K562 (cell line): Measurements from ENCODE around the gene CHSY1. TPM values are rescaled to one million over a fixed set of nuclear protein-coding genes. Genes with fewer than 3 reads are reported as not detected.
A peak's percentile ranks its signal among the peaks of the same experiment; 100 is the strongest.

Experiments used
- GATAD2A ChIP-seq: fragments of 450-650 bp; IDR thresholded peaks from 2 replicates; pipeline ENCODE4 v1.6.1; 2017
- JUN ChIP-seq, 2 experiments: sonication (generic) in 1 of 2; formaldehyde crosslinking in 1 of 2; IDR thresholded peaks; 2 replicates each; pipeline versions ENCODE4 v1.6.1 to v1.8.0; 2012 to 2022; ENCODE audit warnings: borderline replicate concordance in 2 of 2, mild to moderate bottlenecking in 2 of 2, improper control_type of control experiment in 1 of 2, low read depth in 1 of 2, low read length in 1 of 2, missing genetic modification reagents in 1 of 2
- KLF16 ChIP-seq: IDR thresholded peaks from 2 replicates; pipeline ENCODE4 v1.6.1; 2016; ENCODE audit warnings: antibody characterized with exemption
- POLR2A ChIP-seq: fragments of 450-650 bp; conservative IDR thresholded peaks from 2 replicates; pipeline ENCODE4 v1.6.1; 2016
- RFX5 ChIP-seq: IDR thresholded peaks from 2 replicates; pipeline ENCODE4 v1.6.1; 2011; ENCODE audit warnings: low read depth, mild to moderate bottlenecking, improper control_type of control experiment, low read length
- RFX7 ChIP-seq: fragments of 250-450 bp; sonication (Bioruptor Pico); IDR thresholded peaks from 2 replicates; pipeline ENCODE4 v1.5.1; 2021; ENCODE audit warnings: mild to moderate bottlenecking
- SP1 ChIP-seq: sonication (generic); formaldehyde crosslinking; IDR thresholded peaks from 2 replicates; pipeline ENCODE4 v1.8.1; 2022; ENCODE audit warnings: mild to moderate bottlenecking, missing genetic modification reagents
- SPI1 ChIP-seq: IDR thresholded peaks from 2 replicates; pipeline ENCODE4 v1.6.1; 2011; ENCODE audit warnings: low read depth, low read length, control low read depth, borderline replicate concordance
- ZNF444 ChIP-seq: fragments of 250-450 bp; sonication (Bioruptor Pico); IDR thresholded peaks from 2 replicates; pipeline ENCODE4 v1.4.0; 2020; ENCODE audit warnings: mild to moderate bottlenecking, moderate library complexity
- ZNF445 ChIP-seq: fragments of 250-450 bp; sonication (Bioruptor Pico); IDR thresholded peaks from 2 replicates; pipeline ENCODE4 v1.4.0; 2020; ENCODE audit warnings: low read depth, mild to moderate bottlenecking, moderate library complexity
- ZNF584 ChIP-seq: fragments of 200-800 bp; sonication (Bioruptor generic); IDR thresholded peaks from 2 replicates; pipeline ENCODE4 v1.6.1; 2016; ENCODE audit warnings: low read depth, mild to moderate bottlenecking, missing genetic modification characterization, missing compliant biosample characterization
- polyA plus RNA-seq, 8 experiments: library from polyadenylated mRNA; depleted of rRNA in 4 of 8; stranded (reverse) in 5 of 8; unstranded in 3 of 8; fragments of >200 nt; fragmentation: Nextera tagmentation in 2 of 8; fragmentation: Illumina TruSeq in 1 of 8; extraction: Ambion mirVana in 2 of 8; extraction: Trizol in 1 of 8; gene quantifications; 2 replicates each; pipeline versions ENCODE4 v1.2.1 to v1.2.3, GENCODE V29; 2011 to 2014; ENCODE audit warnings: inconsistent platforms in 1 of 8, missing spikeins in 1 of 8
- total RNA-seq, 7 experiments: library from RNA; depleted of rRNA in 6 of 7; stranded (reverse); fragments of >200 nt in 6 of 7; fragmentation: Illumina TruSeq in 2 of 7; extraction: Trizol in 2 of 7; gene quantifications; 2 replicates each; pipeline versions ENCODE4 v1.2.1 to v1.2.3, GENCODE V29; 2011 to 2021; ENCODE audit warnings: low replicate concordance in 1 of 7
- TF ChIP-seq, protein P1 (sequence below), 2 experiments: fragments of 150-350 bp in 1 of 2; IDR thresholded peaks; 2 replicates each; pipeline ENCODE4 v1.6.1; 2012 to 2016; ENCODE audit warnings: low read depth in 2 of 2, low read length in 2 of 2, mild to moderate bottlenecking in 1 of 2, moderate library complexity in 1 of 2
- TF ChIP-seq, protein P2 (sequence below), 2 experiments: fragments of 200-800 bp in 1 of 2; sonication (Bioruptor generic) in 1 of 2; sonication (generic) in 1 of 2; formaldehyde crosslinking in 1 of 2; IDR thresholded peaks in 1 of 2; conservative IDR thresholded peaks in 1 of 2; 2 replicates each; pipeline versions ENCODE4 v1.5.0 to v1.6.1; 2016 to 2020; ENCODE audit warnings: missing compliant biosample characterization in 1 of 2, missing genetic modification characterization in 1 of 2, missing genetic modification reagents in 1 of 2
- TF ChIP-seq, protein P3 (sequence below), 3 experiments: fragments of 200-800 bp in 1 of 3; fragments of 250-450 bp in 1 of 3; fragments of 450-650 bp in 1 of 3; sonication (Bioruptor Pico) in 1 of 3; sonication (Bioruptor generic) in 1 of 3; formaldehyde crosslinking in 1 of 3; IDR thresholded peaks; 2 replicates each; pipeline versions ENCODE4 v1.6.1 to v1.8.0; 2016 to 2022; ENCODE audit warnings: mild to moderate bottlenecking in 2 of 3, missing genetic modification characterization in 2 of 3, missing compliant biosample characterization in 1 of 3, moderate library complexity in 1 of 3
- TF ChIP-seq, protein P4 (sequence below): fragments of 450-650 bp; IDR thresholded peaks from 2 replicates; pipeline ENCODE4 v1.6.1; 2014; ENCODE audit warnings: low read depth, mild to moderate bottlenecking, moderate library complexity, borderline replicate concordance

Gene CHSY1
- total and polyA plus RNA-seq, 9 of the 15 experiments (the other 6 are each of a cell fraction or from before 2014, with no cell fraction given) = 7.0 to 16.4 (median 13.4) TPM

DNA sequence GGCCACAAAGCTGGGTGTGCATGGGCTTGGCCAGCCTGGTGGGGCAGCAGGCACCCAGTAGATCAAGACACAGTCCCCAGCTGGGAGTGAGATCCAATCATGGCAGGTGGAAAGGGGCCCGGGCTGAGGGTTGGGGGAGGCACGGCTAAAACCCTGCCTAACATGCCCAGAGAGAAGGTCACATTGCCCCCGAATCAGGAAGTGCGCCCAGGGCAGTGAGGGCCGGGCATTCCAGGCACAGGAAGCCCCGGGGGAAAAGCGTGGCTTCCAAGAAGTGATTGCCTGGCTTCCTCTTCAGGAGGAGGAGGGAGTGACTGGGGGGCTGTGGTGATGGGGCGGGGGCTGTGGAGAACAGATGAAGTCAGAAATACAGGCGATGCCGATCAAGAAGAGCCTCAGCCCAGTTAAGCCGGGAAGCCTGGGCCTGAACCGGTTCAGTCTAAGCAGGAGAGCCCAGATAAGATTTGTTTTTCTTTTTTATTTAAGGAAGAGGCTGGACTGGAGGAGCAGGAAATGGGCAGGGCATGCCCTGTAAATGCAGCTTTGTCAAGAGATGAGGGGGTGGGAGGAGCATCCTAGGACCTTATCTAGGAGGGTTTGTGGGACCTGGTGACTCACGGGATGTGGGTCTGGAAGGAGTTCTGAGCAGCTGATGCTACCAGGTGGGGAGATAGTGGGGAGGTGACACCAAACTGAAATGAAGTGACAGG, 83.9 kb downstream of the CHSY1 start (continued):
- TF ChIP-seq, protein P1, sequence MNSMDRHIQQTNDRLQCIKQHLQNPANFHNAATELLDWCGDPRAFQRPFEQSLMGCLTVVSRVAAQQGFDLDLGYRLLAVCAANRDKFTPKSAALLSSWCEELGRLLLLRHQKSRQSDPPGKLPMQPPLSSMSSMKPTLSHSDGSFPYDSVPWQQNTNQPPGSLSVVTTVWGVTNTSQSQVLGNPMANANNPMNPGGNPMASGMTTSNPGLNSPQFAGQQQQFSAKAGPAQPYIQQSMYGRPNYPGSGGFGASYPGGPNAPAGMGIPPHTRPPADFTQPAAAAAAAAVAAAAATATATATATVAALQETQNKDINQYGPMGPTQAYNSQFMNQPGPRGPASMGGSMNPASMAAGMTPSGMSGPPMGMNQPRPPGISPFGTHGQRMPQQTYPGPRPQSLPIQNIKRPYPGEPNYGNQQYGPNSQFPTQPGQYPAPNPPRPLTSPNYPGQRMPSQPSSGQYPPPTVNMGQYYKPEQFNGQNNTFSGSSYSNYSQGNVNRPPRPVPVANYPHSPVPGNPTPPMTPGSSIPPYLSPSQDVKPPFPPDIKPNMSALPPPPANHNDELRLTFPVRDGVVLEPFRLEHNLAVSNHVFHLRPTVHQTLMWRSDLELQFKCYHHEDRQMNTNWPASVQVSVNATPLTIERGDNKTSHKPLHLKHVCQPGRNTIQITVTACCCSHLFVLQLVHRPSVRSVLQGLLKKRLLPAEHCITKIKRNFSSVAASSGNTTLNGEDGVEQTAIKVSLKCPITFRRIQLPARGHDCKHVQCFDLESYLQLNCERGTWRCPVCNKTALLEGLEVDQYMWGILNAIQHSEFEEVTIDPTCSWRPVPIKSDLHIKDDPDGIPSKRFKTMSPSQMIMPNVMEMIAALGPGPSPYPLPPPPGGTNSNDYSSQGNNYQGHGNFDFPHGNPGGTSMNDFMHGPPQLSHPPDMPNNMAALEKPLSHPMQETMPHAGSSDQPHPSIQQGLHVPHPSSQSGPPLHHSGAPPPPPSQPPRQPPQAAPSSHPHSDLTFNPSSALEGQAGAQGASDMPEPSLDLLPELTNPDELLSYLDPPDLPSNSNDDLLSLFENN (IDR thresholded peaks at IDR 0.05; ENCODE audit: low read depth in 2 of 2, low read length in 2 of 2) = peak in 1 of 2 experiments; percentile 43; a peak in 1 of 4 replicates
- TF ChIP-seq GATAD2A (peak; percentile 28; the same call in 1 of the 2 replicates), POLR2A (peak; percentile 62), RFX5 (no peak), RFX7 (CRISPR knock-in tag) (no peak), SP1 (CRISPR knock-in tag) (peak; percentile 75), SPI1 (peak; percentile 71; the same call in 1 of the 2 replicates), ZNF445 (CRISPR knock-in tag) (no peak), KLF16 (peak; percentile 84), ZNF444 (peak; percentile 21; the same call in 1 of the 2 replicates), JUN (IDR thresholded peaks at IDR 0.05; ENCODE audit: borderline replicate concordance, low read depth, low read length) (peak; percentile 94), JUN (CRISPR knock-in tag; IDR thresholded peaks at IDR 0.05; ENCODE audit: borderline replicate concordance) (no peak), ZNF584 (CRISPR knock-in tag) (0 out of 2 replicates have a peak, but pooled peaks have one; percentile 41)
- TF ChIP-seq, protein P2, sequence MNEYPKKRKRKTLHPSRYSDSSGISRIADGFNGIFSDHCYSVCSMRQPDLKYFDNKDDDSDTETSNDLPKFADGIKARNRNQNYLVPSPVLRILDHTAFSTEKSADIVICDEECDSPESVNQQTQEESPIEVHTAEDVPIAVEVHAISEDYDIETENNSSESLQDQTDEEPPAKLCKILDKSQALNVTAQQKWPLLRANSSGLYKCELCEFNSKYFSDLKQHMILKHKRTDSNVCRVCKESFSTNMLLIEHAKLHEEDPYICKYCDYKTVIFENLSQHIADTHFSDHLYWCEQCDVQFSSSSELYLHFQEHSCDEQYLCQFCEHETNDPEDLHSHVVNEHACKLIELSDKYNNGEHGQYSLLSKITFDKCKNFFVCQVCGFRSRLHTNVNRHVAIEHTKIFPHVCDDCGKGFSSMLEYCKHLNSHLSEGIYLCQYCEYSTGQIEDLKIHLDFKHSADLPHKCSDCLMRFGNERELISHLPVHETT (CRISPR knock-in tag; conservative IDR thresholded peaks at IDR 0.05 in 1 of 2, IDR thresholded peaks at IDR 0.05 in 1 of 2) = peak in 1 of 2 experiments; percentile 36; a peak in 1 of 4 replicates
- TF ChIP-seq, protein P3, sequence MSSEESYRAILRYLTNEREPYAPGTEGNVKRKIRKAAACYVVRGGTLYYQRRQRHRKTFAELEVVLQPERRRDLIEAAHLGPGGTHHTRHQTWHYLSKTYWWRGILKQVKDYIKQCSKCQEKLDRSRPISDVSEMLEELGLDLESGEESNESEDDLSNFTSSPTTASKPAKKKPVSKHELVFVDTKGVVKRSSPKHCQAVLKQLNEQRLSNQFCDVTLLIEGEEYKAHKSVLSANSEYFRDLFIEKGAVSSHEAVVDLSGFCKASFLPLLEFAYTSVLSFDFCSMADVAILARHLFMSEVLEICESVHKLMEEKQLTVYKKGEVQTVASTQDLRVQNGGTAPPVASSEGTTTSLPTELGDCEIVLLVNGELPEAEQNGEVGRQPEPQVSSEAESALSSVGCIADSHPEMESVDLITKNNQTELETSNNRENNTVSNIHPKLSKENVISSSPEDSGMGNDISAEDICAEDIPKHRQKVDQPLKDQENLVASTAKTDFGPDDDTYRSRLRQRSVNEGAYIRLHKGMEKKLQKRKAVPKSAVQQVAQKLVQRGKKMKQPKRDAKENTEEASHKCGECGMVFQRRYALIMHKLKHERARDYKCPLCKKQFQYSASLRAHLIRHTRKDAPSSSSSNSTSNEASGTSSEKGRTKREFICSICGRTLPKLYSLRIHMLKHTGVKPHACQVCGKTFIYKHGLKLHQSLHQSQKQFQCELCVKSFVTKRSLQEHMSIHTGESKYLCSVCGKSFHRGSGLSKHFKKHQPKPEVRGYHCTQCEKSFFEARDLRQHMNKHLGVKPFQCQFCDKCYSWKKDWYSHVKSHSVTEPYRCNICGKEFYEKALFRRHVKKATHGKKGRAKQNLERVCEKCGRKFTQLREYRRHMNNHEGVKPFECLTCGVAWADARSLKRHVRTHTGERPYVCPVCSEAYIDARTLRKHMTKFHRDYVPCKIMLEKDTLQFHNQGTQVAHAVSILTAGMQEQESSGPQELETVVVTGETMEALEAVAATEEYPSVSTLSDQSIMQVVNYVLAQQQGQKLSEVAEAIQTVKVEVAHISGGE (CRISPR knock-in tag; IDR thresholded peaks at IDR 0.05) = peak in 1 of 3 experiments; percentile 81; a peak in 2 of 6 replicates
- TF ChIP-seq, protein P4, sequence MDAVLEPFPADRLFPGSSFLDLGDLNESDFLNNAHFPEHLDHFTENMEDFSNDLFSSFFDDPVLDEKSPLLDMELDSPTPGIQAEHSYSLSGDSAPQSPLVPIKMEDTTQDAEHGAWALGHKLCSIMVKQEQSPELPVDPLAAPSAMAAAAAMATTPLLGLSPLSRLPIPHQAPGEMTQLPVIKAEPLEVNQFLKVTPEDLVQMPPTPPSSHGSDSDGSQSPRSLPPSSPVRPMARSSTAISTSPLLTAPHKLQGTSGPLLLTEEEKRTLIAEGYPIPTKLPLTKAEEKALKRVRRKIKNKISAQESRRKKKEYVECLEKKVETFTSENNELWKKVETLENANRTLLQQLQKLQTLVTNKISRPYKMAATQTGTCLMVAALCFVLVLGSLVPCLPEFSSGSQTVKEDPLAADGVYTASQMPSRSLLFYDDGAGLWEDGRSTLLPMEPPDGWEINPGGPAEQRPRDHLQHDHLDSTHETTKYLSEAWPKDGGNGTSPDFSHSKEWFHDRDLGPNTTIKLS = no peak
